GM13977 (cell line): Measurements from ENCODE around the gene FBXO34.

Experiments used
- DNase-seq: peaks from one replicate; pipeline ENCODE4 v3.0.0; 2012; ENCODE audit warnings: low spot score
- in situ Hi-C: fragments of 300-500 bp; cut with MboI; formaldehyde crosslinking; loops from one replicate; pipeline ENCODE4 v1.12.0; 2022; ENCODE audit warnings: low sequenced_read_pairs, low pct_unique_long_range_greater_than_20kb, mixed read lengths, inconsistent platforms; ENCODE audit not compliant: unreplicated experiment
- TF ChIP-seq, protein P1 (sequence below): IDR thresholded peaks from 2 replicates; pipeline ENCODE4 v1.5.1; 2012; ENCODE audit warnings: mild to moderate bottlenecking, control low read depth; ENCODE audit not compliant: insufficient read depth; ENCODE audit errors: extremely low read depth, missing control alignments

The FBXO34 gene

DNA sequence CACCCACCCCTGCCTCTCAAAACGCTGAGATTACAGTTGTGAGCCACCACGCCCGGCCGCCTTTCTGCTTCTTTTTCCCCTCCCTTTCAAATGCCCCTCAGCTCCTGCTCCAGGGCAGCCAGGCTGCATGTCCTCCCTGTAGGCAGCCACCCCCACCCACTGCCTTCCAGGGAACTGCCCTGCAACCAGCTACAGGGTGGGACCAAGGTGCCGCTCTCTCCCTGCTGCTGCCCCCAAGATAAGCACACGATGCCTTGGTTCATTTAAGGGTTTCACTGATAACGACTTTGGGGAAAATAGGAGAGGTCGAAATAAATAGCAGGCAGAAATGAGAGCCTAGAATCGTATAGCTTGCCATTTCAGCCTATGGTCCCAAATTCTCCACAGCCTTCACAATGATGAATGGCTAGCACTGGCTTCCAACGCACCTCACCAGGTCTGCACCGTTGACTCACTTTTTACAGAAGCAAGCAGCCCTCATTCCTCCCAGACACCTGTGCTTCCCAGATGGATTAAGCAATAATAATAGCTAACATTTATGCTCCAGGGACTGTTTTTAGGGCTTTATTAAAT, 99.7 kb downstream of the FBXO34 start:
- no peak for DNase-seq

GRCh38 chr14:55372423-55372822, 101.2 kb downstream of the FBXO34 start:
- in situ Hi-C loops, result loop anchor here (25.0 kb wide), 1 partner anchor 110 kb away; the partner anchor contains the start of gene FBXO34
- no peak for DNase-seq
- TF ChIP-seq, protein P1, sequence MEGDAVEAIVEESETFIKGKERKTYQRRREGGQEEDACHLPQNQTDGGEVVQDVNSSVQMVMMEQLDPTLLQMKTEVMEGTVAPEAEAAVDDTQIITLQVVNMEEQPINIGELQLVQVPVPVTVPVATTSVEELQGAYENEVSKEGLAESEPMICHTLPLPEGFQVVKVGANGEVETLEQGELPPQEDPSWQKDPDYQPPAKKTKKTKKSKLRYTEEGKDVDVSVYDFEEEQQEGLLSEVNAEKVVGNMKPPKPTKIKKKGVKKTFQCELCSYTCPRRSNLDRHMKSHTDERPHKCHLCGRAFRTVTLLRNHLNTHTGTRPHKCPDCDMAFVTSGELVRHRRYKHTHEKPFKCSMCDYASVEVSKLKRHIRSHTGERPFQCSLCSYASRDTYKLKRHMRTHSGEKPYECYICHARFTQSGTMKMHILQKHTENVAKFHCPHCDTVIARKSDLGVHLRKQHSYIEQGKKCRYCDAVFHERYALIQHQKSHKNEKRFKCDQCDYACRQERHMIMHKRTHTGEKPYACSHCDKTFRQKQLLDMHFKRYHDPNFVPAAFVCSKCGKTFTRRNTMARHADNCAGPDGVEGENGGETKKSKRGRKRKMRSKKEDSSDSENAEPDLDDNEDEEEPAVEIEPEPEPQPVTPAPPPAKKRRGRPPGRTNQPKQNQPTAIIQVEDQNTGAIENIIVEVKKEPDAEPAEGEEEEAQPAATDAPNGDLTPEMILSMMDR, result no peak

More for the DNA sequence above, 99.7 kb downstream of the FBXO34 start:
- TF ChIP-seq, protein P1, result no peak
- in situ Hi-C loops, result loop anchor here (25.0 kb wide), 1 partner anchor 109 kb away; the partner anchor contains the start of gene FBXO34

GRCh38 chr14:55372825-55373224, 101.6 kb downstream of the FBXO34 start:
- TF ChIP-seq, protein P1, result no peak
- in situ Hi-C loops, result loop anchor here (25.0 kb wide), 1 partner anchor 111 kb away; the partner anchor contains the start of gene FBXO34
- no peak for DNase-seq

DNA sequence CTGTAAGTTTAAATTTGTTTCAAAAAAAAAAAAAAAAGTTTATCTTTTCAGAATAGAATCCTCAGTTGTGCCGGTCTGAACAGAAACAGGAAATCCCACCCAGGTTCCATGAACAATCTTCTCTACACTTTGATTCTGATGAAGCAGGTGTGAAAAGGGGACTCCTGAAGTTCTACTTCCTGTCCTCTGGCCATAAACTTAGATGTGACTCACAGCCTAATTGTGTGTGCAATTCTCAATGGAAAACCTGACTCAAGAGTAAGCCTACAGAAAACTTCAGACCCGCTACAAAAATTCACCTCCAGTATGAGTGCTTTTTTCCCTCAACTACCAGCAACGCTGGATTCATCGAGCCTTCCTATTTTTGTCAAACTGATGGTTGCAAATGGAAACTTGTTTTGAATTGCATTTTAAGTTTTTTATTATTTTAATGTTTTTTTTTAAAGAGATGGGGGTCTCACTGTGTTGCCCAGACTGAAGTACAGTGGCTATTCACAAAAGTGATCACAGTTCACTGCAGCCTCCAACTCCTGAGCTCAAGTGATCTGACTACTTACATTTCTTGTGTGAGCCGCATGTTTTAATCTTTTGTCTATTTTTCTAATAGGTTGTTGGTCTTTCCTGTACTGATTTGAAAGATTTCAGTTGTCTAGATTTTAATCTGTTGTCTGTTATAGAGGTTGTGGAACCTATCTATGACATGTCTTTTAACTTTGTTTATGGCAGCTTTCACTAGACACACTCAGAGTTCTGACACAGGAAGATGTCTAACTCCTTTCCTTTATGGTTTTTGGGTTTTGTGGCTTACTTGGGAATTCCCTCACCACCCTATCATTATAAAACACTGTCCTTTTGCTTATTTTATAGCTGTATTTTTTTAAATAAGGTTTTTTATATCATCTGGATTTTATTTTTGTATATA, 102.8 kb downstream of the FBXO34 start:
- TF ChIP-seq, protein P1, result no peak
- in situ Hi-C loops, result loop anchor here (25.0 kb wide), 1 partner anchor 112 kb away; the partner anchor contains the start of gene FBXO34
- DNase-seq, result peak; percentile 50

DNA sequence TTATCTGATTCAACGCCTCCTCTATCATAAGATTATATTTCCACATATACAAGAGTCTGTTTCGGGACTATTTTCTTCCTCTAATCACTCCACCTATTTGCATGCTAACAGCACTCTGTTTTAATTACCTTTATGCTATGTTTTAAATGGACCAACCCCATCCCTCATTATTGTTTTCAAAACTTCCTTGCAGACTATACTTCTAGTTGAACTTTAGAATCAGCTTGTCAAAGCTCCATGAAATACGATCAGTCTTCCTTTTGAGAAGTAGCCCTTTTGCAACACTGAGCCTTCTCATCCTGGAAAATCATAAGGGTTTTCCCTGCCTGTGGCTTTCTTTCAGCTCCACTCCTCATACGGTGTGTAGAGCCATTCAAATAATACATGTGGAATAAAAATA, 103.5 kb downstream of the FBXO34 start:
- DNase-seq, result no peak
- in situ Hi-C loops, result loop anchor here (25.0 kb wide), 1 partner anchor 112 kb away; the partner anchor contains the start of gene FBXO34
- TF ChIP-seq, protein P1, result no peak

DNA sequence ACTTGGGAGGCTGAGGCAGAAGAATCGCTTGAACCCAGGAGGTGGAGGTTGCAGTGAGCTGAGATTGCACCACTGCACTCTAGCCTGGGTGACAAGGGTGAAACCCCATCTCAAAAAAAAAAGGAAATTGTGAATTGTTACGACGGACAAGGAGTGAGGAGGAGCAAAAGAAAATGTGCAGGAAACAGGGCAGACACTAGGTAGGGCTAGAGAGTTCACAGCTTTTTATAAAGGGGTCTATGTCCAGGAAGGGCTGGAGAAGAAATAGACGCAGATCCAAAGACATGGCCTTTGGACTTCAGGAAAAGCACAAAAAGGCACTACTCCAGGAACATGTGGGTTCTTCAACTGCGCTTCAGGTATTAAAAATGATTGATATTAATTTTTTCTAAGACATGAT, 106.0 kb downstream of the FBXO34 start:
- in situ Hi-C loops, result no loop called here
- no peak for DNase-seq
- TF ChIP-seq, protein P1, result no peak
